ENCODE measurements around the gene EIF4E1B.

- TF ChIP-seq EZH2phosphoT487 (IDR thresholded peaks at IDR 0.05) (no peak), EZH2 (IDR thresholded peaks at IDR 0.05) (no peak), CTCF (IDR thresholded peaks at IDR 0.05) (no peak)
Observed at GRCh38 chr5:176677209-176677939, 46.9 kb downstream of the EIF4E1B start.

Measured in neural progenitor cell (in vitro differentiated cells).